SH-SY5Y (cell line): ENCODE results near the gene SLCO3A1.

Source experiments
- GATA2 ChIP-seq: IDR thresholded peaks from 2 replicates; pipeline ENCODE4 v1.6.1; 2011; ENCODE audit warnings: mild to moderate bottlenecking, low read depth, low read length
- GATA3 ChIP-seq: IDR thresholded peaks from 2 replicates; pipeline ENCODE4 v1.6.1; 2011; ENCODE audit warnings: low read depth, mild to moderate bottlenecking, low read length, moderate library complexity

SLCO3A1 gene

GRCh38 chr15:91852741-91853510, 582 bp upstream of the SLCO3A1 start:
- no peak for TF ChIP-seq GATA3
- TF ChIP-seq GATA2: no peak

GRCh38 chr15:91853948-91854638, 585 bp downstream of the SLCO3A1 start:
- TF ChIP-seq GATA3 (no peak), GATA2 (no peak)

GRCh38 chr15:91854639-91854990, 1.1 kb downstream of the SLCO3A1 start:
- no peak for TF ChIP-seq GATA3
- no peak for TF ChIP-seq GATA2

GRCh38 chr15:91855241-91855640, 1.7 kb downstream of the SLCO3A1 start:
- no peak for TF ChIP-seq GATA3
- TF ChIP-seq GATA2: no peak

- no peak for TF ChIP-seq GATA3
- TF ChIP-seq GATA2: no peak
These were observed 2.4 kb downstream of the SLCO3A1 start for GRCh38 chr15:91855684-91856489.

GRCh38 chr15:91857224-91857585, 3.7 kb downstream of the SLCO3A1 start:
- no peak for TF ChIP-seq GATA3
- no peak for TF ChIP-seq GATA2

GRCh38 chr15:91857772-91858171, 4.3 kb downstream of the SLCO3A1 start:
- TF ChIP-seq GATA3: no peak
- TF ChIP-seq GATA2: no peak

- TF ChIP-seq GATA3 (no peak), GATA2 (no peak)
These were observed 7.0 kb downstream of the SLCO3A1 start for GRCh38 chr15:91860498-91860897.

- TF ChIP-seq GATA3 (no peak), GATA2 (no peak)
These were observed 7.7 kb downstream of the SLCO3A1 start for GRCh38 chr15:91861223-91861622.

GRCh38 chr15:91862891-91863504, 9.5 kb downstream of the SLCO3A1 start:
- TF ChIP-seq GATA3 (no peak), GATA2 (no peak)

GRCh38 chr15:91863621-91864255, 10.2 kb downstream of the SLCO3A1 start:
- TF ChIP-seq GATA3: no peak
- TF ChIP-seq GATA2: no peak

GRCh38 chr15:91864664-91865063, 11.2 kb downstream of the SLCO3A1 start:
- no peak for TF ChIP-seq GATA3
- no peak for TF ChIP-seq GATA2

GRCh38 chr15:91865486-91865885, 12.0 kb downstream of the SLCO3A1 start:
- TF ChIP-seq GATA3: no peak
- TF ChIP-seq GATA2: no peak

- no peak for TF ChIP-seq GATA3
- TF ChIP-seq GATA2: no peak
These were observed 12.4 kb downstream of the SLCO3A1 start for GRCh38 chr15:91865950-91866349.

GRCh38 chr15:91866371-91866905, 12.9 kb downstream of the SLCO3A1 start:
- peak; percentile 33; the same call in 1 of the 2 replicates for TF ChIP-seq GATA2
- no peak; the same call in 1 of the 2 replicates for TF ChIP-seq GATA3

GRCh38 chr15:91866971-91867372, 13.5 kb downstream of the SLCO3A1 start:
- no peak for TF ChIP-seq GATA3
- TF ChIP-seq GATA2: no peak
